ENCODE results near the gene NFKBIE.

The NFKBIE gene

GRCh38 chr6:44219053-44219814 lies 46.1 kb downstream of the NFKBIE start:
- TF ChIP-seq SPI1 (IDR thresholded peaks at IDR 0.05; ENCODE audit: borderline replicate concordance, low read depth), result no peak
- TF ChIP-seq, protein P1, sequence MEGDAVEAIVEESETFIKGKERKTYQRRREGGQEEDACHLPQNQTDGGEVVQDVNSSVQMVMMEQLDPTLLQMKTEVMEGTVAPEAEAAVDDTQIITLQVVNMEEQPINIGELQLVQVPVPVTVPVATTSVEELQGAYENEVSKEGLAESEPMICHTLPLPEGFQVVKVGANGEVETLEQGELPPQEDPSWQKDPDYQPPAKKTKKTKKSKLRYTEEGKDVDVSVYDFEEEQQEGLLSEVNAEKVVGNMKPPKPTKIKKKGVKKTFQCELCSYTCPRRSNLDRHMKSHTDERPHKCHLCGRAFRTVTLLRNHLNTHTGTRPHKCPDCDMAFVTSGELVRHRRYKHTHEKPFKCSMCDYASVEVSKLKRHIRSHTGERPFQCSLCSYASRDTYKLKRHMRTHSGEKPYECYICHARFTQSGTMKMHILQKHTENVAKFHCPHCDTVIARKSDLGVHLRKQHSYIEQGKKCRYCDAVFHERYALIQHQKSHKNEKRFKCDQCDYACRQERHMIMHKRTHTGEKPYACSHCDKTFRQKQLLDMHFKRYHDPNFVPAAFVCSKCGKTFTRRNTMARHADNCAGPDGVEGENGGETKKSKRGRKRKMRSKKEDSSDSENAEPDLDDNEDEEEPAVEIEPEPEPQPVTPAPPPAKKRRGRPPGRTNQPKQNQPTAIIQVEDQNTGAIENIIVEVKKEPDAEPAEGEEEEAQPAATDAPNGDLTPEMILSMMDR (IDR thresholded peaks at IDR 0.05; ENCODE audit: insufficient read depth, low read length), result no peak
- no peak for TF ChIP-seq REST (IDR thresholded peaks at IDR 0.05; ENCODE audit: insufficient replicate concordance, low read depth)
- no peak for TF ChIP-seq GABPA (IDR thresholded peaks at IDR 0.05; ENCODE audit: low read depth)
- TF ChIP-seq POLR2AphosphoS5 (IDR thresholded peaks at IDR 0.05; ENCODE audit: low read depth), result no peak
- Histone ChIP-seq H3K4me3 (replicated peaks; ENCODE audit: insufficient read depth, low read length) (no peak overlapping the region), H3K27ac (replicated peaks) (no peak overlapping the region), H3K27me3 (ENCODE audit: insufficient read depth, poor library complexity, severe bottlenecking) (no peaks in the 10 kb centered on the region)
- DNase-seq (ENCODE audit: low read depth in 1 of 2, low spot score in 1 of 2), result no peak

GRCh38 chr6:44217332-44218143 lies 47.8 kb downstream of the NFKBIE start:
- no peak overlapping the region for H3K27ac ChIP-seq (replicated peaks)
- H3K4me3 ChIP-seq (replicated peaks; ENCODE audit: insufficient read depth, low read length), result no peak overlapping the region
- TF ChIP-seq SPI1 (IDR thresholded peaks at IDR 0.05; ENCODE audit: borderline replicate concordance, low read depth) (no peak), GABPA (IDR thresholded peaks at IDR 0.05; ENCODE audit: low read depth) (no peak), REST (IDR thresholded peaks at IDR 0.05; ENCODE audit: insufficient replicate concordance, low read depth) (no peak), POLR2AphosphoS5 (IDR thresholded peaks at IDR 0.05; ENCODE audit: low read depth) (no peak)
- TF ChIP-seq, protein P1 (IDR thresholded peaks at IDR 0.05; ENCODE audit: insufficient read depth, low read length), result no peak
- DNase-seq (ENCODE audit: low read depth in 1 of 2, low spot score in 1 of 2), result no peak
- H3K27me3 ChIP-seq (ENCODE audit: insufficient read depth, poor library complexity, severe bottlenecking), result no peaks in the 10 kb centered on the region

GRCh38 chr6:44216677-44217331 lies 48.5 kb downstream of the NFKBIE start, which contains the start of gene MYMX:
Gene MYMX, plus strand, starts transcription at chr6:44216926. Its CDS starts 546 bp downstream, at chr6:44217472.
- no peaks in the 10 kb centered on the region for H3K27me3 ChIP-seq (ENCODE audit: insufficient read depth, poor library complexity, severe bottlenecking)
- no peak within 1 kb of the TSS for H3K4me3 ChIP-seq (replicated peaks; ENCODE audit: insufficient read depth, low read length)
- TF ChIP-seq REST (IDR thresholded peaks at IDR 0.05; ENCODE audit: insufficient replicate concordance, low read depth) (no peak), GABPA (IDR thresholded peaks at IDR 0.05; ENCODE audit: low read depth) (no peak)
- no peak for DNase-seq (ENCODE audit: low read depth in 1 of 2, low spot score in 1 of 2)
- H3K27ac ChIP-seq (replicated peaks), result no peak within 1 kb of the TSS

Measured in HL-60 (cell line).